22Rv1 (cell line): Measurements from ENCODE around the gene MAGI1.

Source experiments
- H3K27ac ChIP-seq: fragments of 450-650 bp; 2 replicates; pipeline ENCODE4 v1.5.1; 2017
- ZFX ChIP-seq: fragments of 450-650 bp; IDR thresholded peaks from 2 replicates; pipeline ENCODE4 v1.6.1; 2017; ENCODE audit warnings: antibody characterized with exemption, borderline replicate concordance
- TF ChIP-seq, protein P1 (sequence below): fragments of 450-650 bp; IDR thresholded peaks from 2 replicates; pipeline ENCODE4 v1.5.1; 2017; ENCODE audit warnings: mild to moderate bottlenecking

MAGI1 gene

DNA sequence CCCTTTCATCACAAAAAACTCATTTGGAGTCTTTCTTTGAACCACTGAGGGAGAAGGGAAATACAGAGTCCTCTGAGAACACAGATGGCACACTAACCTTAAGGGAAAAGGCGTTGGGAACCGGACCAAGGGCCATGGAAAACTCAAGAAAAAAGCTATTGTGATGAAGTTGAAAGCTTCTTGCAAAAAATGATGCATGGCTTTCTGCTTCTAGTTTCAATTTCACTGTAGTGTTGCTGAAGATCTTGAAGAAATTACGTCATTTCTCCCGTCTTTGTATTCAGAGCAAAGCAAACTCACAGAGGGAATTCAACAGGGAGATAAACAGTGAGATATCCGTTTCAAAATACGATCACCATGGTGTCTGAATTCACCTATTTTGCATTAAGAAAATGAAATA is 708.6 kb downstream of the MAGI1 start:
- TF ChIP-seq, protein P1, sequence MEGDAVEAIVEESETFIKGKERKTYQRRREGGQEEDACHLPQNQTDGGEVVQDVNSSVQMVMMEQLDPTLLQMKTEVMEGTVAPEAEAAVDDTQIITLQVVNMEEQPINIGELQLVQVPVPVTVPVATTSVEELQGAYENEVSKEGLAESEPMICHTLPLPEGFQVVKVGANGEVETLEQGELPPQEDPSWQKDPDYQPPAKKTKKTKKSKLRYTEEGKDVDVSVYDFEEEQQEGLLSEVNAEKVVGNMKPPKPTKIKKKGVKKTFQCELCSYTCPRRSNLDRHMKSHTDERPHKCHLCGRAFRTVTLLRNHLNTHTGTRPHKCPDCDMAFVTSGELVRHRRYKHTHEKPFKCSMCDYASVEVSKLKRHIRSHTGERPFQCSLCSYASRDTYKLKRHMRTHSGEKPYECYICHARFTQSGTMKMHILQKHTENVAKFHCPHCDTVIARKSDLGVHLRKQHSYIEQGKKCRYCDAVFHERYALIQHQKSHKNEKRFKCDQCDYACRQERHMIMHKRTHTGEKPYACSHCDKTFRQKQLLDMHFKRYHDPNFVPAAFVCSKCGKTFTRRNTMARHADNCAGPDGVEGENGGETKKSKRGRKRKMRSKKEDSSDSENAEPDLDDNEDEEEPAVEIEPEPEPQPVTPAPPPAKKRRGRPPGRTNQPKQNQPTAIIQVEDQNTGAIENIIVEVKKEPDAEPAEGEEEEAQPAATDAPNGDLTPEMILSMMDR = no peak
- TF ChIP-seq ZFX = no peak
- H3K27ac ChIP-seq = no peak overlapping the region

DNA sequence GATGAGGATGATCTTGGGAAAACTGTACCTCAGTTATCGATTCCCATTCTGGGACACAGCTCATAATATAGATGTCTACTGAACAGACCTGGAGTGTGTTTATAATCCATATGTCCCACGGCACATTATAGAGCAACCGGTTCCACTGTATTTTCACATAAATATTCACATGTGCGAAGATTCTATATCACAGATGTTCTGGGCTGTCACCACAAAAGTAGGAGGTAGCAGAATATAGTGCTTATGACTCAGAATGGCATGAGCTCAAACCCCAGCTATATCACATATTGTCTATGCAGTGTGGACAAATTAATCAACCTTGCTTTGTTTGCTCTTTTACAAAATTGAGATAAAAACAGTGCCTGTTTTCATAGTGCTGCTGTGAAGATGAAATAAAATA is 710.6 kb downstream of the MAGI1 start:
- TF ChIP-seq, protein P1 = no peak
- no peak for TF ChIP-seq ZFX
- no peak overlapping the region for H3K27ac ChIP-seq

DNA sequence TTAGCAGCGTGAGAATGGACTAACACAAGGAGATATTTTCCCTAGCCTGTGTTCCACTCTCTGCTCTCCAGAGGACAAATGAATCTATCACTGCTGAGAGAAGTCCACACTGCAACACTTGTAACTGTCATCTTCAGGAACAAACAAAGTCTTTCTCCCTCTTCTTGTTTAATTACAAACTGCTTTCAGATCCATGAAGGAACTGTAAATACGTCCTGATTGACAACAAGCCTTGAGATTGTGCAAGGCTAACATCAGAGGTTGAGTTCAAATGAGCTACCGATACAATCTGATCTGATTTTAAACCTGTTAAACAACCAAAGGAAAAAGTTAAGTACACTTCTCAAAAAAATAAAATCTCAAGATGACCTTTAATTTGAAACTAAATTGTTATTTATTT is 712.1 kb downstream of the MAGI1 start:
- TF ChIP-seq, protein P1 = no peak
- no peak for TF ChIP-seq ZFX
- H3K27ac ChIP-seq = no peak overlapping the region

DNA sequence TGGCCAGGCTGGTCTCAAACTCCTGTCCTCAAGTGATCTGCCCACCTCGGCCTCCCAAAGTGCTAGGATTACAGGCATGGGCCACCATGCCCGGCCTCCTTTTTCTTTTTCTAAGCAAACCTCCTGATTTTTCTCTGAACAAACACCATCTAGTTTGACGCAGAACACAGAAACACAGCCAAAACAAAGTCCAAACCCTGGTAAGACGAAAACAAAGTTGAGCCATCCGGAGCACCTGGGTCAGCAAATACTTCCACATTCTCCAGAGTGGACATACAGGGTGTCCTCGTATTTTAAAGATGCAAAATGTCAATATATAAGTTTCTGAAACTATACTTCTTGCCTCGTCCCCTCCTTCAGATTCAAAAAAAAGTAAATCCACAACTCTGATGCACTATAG is 715.8 kb downstream of the MAGI1 start:
- H3K27ac ChIP-seq = no peak overlapping the region
- no peak for TF ChIP-seq ZFX
- TF ChIP-seq, protein P1 = no peak

DNA sequence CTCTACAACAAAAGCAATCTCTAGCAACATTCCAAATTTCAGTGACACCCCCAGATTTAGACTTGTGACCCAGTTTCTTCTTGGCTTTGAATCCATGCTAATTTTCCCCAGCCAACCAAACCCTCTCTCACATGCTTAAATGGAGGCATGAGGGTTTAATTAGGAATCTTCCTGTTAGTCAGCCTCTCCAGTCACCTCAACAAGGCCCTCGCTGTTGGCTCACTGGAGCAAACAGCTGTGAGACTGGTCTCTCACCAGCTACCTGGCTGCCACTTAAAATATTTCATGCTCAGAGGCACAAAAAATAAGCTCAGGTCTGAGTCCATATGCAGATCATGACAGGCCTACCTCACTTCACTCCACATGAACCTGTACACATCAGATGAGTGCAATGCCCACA is 720.5 kb downstream of the MAGI1 start:
- no peak overlapping the region for H3K27ac ChIP-seq
- no peak for TF ChIP-seq ZFX
- TF ChIP-seq, protein P1 = no peak

DNA sequence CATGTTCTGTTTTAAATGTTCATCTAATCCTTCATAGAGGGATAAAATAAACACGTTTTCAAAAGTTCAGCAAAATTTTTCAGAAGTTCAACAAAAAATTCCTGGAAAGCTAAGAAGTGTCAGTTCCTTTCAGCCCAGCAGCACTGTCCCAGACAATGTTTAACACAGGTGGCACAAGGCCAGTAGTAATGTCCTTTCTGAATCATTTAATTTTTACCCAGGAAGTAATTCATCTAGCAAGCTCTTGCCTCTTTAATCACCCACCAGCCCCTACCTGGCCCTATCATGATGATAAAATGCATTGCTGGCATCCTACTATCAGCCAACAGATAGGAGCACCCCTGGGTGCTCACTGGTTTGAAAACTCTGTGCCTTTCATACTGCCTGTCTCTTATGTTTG is 723.8 kb downstream of the MAGI1 start:
- H3K27ac ChIP-seq = no peak overlapping the region
- no peak for TF ChIP-seq ZFX
- TF ChIP-seq, protein P1 = no peak

DNA sequence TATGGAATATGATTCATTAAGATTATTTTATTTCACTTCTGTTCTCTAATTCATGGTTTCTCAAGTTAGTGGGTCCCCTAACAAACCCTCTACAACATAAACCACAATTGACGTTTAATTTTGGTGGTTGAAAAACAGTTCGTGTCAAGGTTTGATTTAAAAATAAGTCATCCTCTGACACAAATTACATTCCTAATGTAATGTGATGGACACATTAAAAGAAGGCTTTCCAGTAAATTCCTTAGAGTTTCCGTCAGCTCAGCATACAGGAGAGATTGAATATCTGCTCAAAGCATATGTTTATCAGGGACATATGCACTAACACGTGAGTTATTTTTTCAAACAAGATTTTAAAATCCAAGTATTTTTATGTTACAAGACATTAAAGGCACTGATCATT is 724.4 kb downstream of the MAGI1 start:
- H3K27ac ChIP-seq = no peak overlapping the region
- TF ChIP-seq, protein P1 = no peak
- TF ChIP-seq ZFX = no peak
